Smooth muscle cell (in vitro differentiated cells): ENCODE measurements around the gene AIRE. TPM values are rescaled to one million over a fixed set of nuclear protein-coding genes. Genes with fewer than 3 reads are reported as not detected.

Experiments
- DNase-seq: peaks from one replicate; lab custom pipeline; 2025; ENCODE audit not compliant: unreplicated experiment; lab: John Stamatoyannopoulos, UW
- H2AFZ ChIP-seq: fragments of 200-600 bp; sonication (generic); 2 replicates; pipeline ENCODE4 v1.6.0; 2016; ENCODE audit warnings: antibody characterized with exemption, low read depth, mild to moderate bottlenecking
- H3F3A ChIP-seq: fragments of 200-600 bp; sonication (generic); 2 replicates; pipeline ENCODE4 v1.6.0; 2017; ENCODE audit warnings: antibody characterized with exemption, low read depth
- H3K27ac ChIP-seq: fragments of 200-600 bp; sonication (generic); 2 replicates; pipeline ENCODE4 v1.5.1; 2016; ENCODE audit warnings: low read depth, mild to moderate bottlenecking
- H3K27me3 ChIP-seq: fragments of 200-600 bp; sonication (generic); 2 replicates; pipeline ENCODE4 v1.6.1; 2016; ENCODE audit warnings: low read depth, mild to moderate bottlenecking
- H3K36me3 ChIP-seq: fragments of 200-600 bp; sonication (generic); 2 replicates; pipeline ENCODE4 v1.5.1; 2016; ENCODE audit warnings: low read depth
- H3K4me1 ChIP-seq: fragments of 200-600 bp; sonication (generic); 2 replicates; pipeline ENCODE4 v1.5.1; 2016; ENCODE audit warnings: low read depth
- H3K4me2 ChIP-seq: fragments of 200-600 bp; sonication (generic); 2 replicates; pipeline ENCODE4 v1.6.0; 2016; ENCODE audit warnings: mild to moderate bottlenecking
- H3K4me3 ChIP-seq: fragments of 200-600 bp; sonication (generic); 2 replicates; pipeline ENCODE4 v1.5.1; 2016; ENCODE audit warnings: mild to moderate bottlenecking
- H3K79me2 ChIP-seq: fragments of 200-600 bp; sonication (generic); 2 replicates; pipeline ENCODE4 v1.6.0; 2016; ENCODE audit warnings: low read depth, mild to moderate bottlenecking
- H3K9ac ChIP-seq: fragments of 200-600 bp; sonication (generic); 2 replicates; pipeline ENCODE4 v1.6.0; 2016; ENCODE audit warnings: low read depth
- H3K9me3 ChIP-seq: fragments of 200-600 bp; sonication (generic); replicated peaks from 2 replicates; pipeline ENCODE4 v1.5.1; 2016; ENCODE audit warnings: low read depth
- H4K20me1 ChIP-seq: fragments of 200-600 bp; sonication (generic); 2 replicates; pipeline ENCODE4 v1.6.0; 2016; ENCODE audit warnings: low read depth
- WGBS: methylation state at CpG from one replicate; pipeline ENCODE4 v1.1.7; 2016; ENCODE audit warnings: low lambda C conversion rate; 5-methylcytosine and 5-hydroxymethylcytosine counted together
- polyA plus RNA-seq: library from polyadenylated mRNA; unstranded; fragments of >200 nt; fragmentation: Nextera tagmentation; extraction: Ambion mirVana; gene quantifications from 2 replicates; pipeline ENCODE4 v1.2.1, GENCODE V29; 2016
- total RNA-seq: library from RNA; depleted of rRNA; stranded (reverse); fragments of >200 nt; gene quantifications from 2 replicates; pipeline ENCODE4 v1.2.3, GENCODE V29; 2014
- TF ChIP-seq, protein P1 (sequence below): fragments of 200-600 bp; sonication (generic); IDR thresholded peaks from 2 replicates; pipeline ENCODE4 v1.5.1; 2017; ENCODE audit warnings: borderline replicate concordance, mild to moderate bottlenecking, antibody characterized with exemption; ENCODE audit not compliant: insufficient read depth, poor library complexity, severe bottlenecking

Gene AIRE
- total and polyA plus RNA-seq, 2 experiments from 2014 or later = 0.27 to 1.1 TPM

DNA sequence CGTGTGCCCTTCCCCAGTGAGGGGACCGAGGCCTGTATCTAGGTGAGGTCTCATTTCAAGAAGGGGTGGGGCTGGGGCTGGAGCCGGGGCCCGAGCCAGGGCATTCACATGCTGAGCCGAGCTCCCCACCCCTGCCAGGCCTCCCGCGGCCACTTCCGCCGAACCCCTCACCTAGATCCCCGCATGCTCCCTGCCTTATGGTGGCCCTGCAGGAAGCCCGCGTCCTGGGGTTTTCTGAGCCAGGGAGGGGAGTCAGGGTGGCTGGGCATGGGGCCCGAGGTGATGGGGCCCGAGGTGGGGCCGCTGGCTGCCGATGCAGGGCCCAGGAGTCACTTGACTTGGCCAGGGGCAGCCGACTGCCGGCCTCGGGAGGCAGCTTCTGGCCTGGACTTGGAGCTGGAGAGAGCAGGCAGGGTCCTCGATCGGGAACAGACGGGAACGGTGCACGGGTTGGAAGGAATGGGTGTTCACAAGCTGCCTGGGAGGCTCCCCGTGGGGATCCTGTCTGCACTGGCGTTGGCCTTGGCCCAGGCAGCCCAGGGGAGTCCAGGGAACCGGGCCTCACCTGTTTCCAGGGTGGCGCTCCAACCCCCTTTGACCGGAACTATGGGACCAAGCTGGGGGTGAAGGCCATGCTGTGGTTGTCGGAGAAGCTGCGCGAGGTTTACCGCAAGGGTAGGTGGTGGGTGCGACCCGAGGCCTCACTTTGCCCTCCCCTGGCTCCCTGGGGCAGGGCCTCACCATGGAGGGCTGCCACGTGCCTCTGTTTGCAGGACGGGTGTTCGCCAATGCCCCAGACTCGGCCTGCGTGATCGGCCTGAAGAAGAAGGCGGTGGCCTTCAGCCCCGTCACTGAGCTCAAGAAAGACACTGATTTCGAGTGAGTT is 40.0 kb downstream of the AIRE start:
- no peak for DNase-seq
- Histone ChIP-seq H3K9ac (no peak overlapping the region), H3K9me3 (no peaks in the 10 kb centered on the region), H3K36me3 (no peaks in the 10 kb centered on the region), H3K4me2 (no peak overlapping the region), H3K27me3 (no peaks in the 10 kb centered on the region), H3K27ac (no peak overlapping the region), H3K4me1 (no peaks in the 10 kb centered on the region), H4K20me1 (no peaks in the 10 kb centered on the region), H2AFZ (no peak overlapping the region), H3F3A (no peaks in the 10 kb centered on the region), H3K79me2 (no peaks in the 10 kb centered on the region), H3K4me3 (no peak overlapping the region)
- TF ChIP-seq, protein P1, sequence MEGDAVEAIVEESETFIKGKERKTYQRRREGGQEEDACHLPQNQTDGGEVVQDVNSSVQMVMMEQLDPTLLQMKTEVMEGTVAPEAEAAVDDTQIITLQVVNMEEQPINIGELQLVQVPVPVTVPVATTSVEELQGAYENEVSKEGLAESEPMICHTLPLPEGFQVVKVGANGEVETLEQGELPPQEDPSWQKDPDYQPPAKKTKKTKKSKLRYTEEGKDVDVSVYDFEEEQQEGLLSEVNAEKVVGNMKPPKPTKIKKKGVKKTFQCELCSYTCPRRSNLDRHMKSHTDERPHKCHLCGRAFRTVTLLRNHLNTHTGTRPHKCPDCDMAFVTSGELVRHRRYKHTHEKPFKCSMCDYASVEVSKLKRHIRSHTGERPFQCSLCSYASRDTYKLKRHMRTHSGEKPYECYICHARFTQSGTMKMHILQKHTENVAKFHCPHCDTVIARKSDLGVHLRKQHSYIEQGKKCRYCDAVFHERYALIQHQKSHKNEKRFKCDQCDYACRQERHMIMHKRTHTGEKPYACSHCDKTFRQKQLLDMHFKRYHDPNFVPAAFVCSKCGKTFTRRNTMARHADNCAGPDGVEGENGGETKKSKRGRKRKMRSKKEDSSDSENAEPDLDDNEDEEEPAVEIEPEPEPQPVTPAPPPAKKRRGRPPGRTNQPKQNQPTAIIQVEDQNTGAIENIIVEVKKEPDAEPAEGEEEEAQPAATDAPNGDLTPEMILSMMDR = no peak
- 99% methylated on average over 35 of the region's 44 CpGs for WGBS

DNA sequence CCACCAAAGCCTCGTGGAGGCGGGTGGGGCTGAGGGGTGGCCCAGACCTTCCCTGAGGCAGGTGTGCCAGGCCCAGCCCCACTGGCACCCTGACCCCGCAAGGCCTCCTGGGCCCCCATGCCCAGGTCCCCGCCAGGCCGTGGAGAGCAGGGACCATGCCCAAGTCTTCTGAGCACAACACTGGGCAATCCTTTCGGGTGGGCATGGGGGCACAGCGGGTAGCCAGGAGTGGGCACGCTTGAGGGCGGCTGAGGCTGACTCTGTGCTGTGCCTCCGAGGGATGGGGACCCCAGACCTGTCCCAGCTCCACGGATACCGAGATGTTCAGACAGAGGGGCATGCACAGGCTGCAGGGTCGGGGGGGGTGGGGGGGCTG is 40.6 kb downstream of the AIRE start:
- Histone ChIP-seq H3K79me2 (no peaks in the 10 kb centered on the region), H3K36me3 (no peaks in the 10 kb centered on the region), H4K20me1 (no peaks in the 10 kb centered on the region), H3F3A (no peaks in the 10 kb centered on the region), H3K4me1 (no peaks in the 10 kb centered on the region), H3K27me3 (no peaks in the 10 kb centered on the region), H3K9ac (no peak overlapping the region), H3K4me3 (no peak overlapping the region), H3K9me3 (no peaks in the 10 kb centered on the region), H2AFZ (no peak overlapping the region), H3K4me2 (no peak overlapping the region), H3K27ac (no peak overlapping the region)
- 95% methylated on average over 9 of the region's 13 CpGs for WGBS
- TF ChIP-seq, protein P1 = no peak
- no peak for DNase-seq

DNA sequence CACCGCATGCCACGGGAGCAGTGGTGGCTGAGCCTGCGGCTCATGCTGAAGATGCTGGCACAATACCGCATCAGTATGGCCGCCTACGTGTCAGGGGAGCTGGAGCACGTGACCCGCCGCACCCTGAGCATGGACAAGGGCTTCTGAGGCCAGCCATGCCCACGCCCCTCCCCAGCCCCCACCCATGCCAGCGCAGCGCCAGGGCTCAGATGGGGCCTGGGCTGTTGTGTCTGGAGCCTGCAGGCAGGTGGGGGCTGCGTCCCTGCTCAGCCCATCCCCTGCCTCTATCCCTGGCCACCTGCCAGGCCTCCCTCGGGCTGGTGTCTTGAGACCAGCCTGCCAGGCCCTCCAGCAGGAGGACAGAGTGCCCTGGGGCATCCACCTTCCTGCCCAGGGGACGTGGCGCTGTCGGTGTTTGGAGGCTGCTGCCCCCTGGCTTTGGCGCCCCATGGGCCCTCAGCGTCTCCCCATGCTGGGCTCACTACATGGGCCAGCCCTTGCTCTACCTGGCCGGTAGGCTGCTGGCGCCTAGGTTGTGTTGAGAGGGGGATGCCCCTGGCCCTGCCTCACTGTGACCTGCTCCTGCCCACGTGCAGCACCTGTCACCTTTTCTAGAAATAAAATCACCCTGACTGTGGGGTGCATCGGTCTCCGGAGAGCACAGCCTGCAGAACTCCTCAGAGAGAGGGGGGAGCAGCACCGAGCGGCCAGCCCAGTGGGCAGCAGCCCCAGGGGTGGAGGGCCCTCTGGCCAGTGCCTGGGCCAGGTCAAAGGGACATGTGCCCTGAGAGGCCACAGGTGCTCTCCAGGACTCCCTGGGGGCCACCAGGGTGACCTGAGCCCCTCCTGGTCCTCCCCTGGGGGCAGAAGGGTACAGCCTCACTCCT is 41.3 kb downstream of the AIRE start:
- DNase-seq = no peak
- no peak overlapping the region for H3K9ac ChIP-seq
- no peak overlapping the region for H3K4me3 ChIP-seq
- TF ChIP-seq, protein P1 = no peak
- no peaks in the 10 kb centered on the region for H4K20me1 ChIP-seq
- no peaks in the 10 kb centered on the region for H3K27me3 ChIP-seq
- H3K79me2 ChIP-seq = no peaks in the 10 kb centered on the region
- H3K36me3 ChIP-seq = no peaks in the 10 kb centered on the region
- 92% methylated on average over 23 of the region's 26 CpGs for whole genome bisulfite sequencing
- H3F3A ChIP-seq = no peaks in the 10 kb centered on the region
- H3K9me3 ChIP-seq = no peaks in the 10 kb centered on the region
- no peak overlapping the region for H3K27ac ChIP-seq
- no peak overlapping the region for H3K4me2 ChIP-seq
- no peak overlapping the region for H2AFZ ChIP-seq
- H3K4me1 ChIP-seq = no peaks in the 10 kb centered on the region
